MCF 10A (cell line): ENCODE data around the gene SH2D4B. TPM values are rescaled to one million over a fixed set of nuclear protein-coding genes. Genes with fewer than 3 reads are reported as not detected.

Source experiments
- BruUV-seq: library from RNA; stranded (reverse); fragments of 400-500 nt; replicated peaks from 2 replicates; lab custom pipeline; 2021; lab: Mats Ljungman, UMichigan
- CTCF ChIA-PET: fragments of 300-600 bp; sonication (Branson Sonifier 250); formaldehyde crosslinking; extraction: SDS; loops from one replicate; lab custom pipeline; 2021; ENCODE audit warnings: antibody characterized with exemption, inconsistent platforms; lab: Yijun Ruan, JAX
- POLR2A ChIA-PET: fragments of 300-600, 350-650 bp; sonication (Branson Sonifier 250); formaldehyde crosslinking; extraction: SDS; loops from one replicate; lab custom pipeline; 2020; ENCODE audit warnings: antibody characterized with exemption, inconsistent platforms; lab: Yijun Ruan, JAX
- DNase-seq: peaks from one replicate; pipeline ENCODE4 v3.0.0-alpha.2; 2018; ENCODE audit not compliant: unreplicated experiment
- H3K27ac Mint-ChIP-seq: one replicate; pipeline ENCODE4 v1.8.0; 2022; ENCODE audit warnings: mild to moderate bottlenecking, low read depth, mixed read lengths; ENCODE audit not compliant: unreplicated experiment
- H3K27me3 Mint-ChIP-seq: one replicate; pipeline ENCODE4 v1.8.0; 2022; ENCODE audit warnings: mixed read lengths; ENCODE audit not compliant: insufficient read depth, unreplicated experiment
- H3K36me3 Mint-ChIP-seq: one replicate; pipeline ENCODE4 v1.8.0; 2022; ENCODE audit warnings: mild to moderate bottlenecking, moderate library complexity, mixed read lengths; ENCODE audit not compliant: insufficient read depth, unreplicated experiment
- H3K4me1 Mint-ChIP-seq: one replicate; pipeline ENCODE4 v1.8.0; 2022; ENCODE audit warnings: mixed read lengths; ENCODE audit not compliant: insufficient read depth, unreplicated experiment
- H3K4me3 Mint-ChIP-seq: one replicate; pipeline ENCODE4 v1.8.0; 2022; ENCODE audit warnings: mild to moderate bottlenecking, moderate library complexity, mixed read lengths; ENCODE audit not compliant: unreplicated experiment
- H3K9me3 Mint-ChIP-seq: one replicate; pipeline ENCODE4 v1.8.0; 2022; ENCODE audit warnings: mixed read lengths; ENCODE audit not compliant: unreplicated experiment
- CTCF ChIP-seq: fragments of 200-600 bp; IDR thresholded peaks from one replicate; pipeline ENCODE4 v1.8.0; 2022; ENCODE audit warnings: antibody characterized with exemption, mild to moderate bottlenecking; ENCODE audit not compliant: unreplicated experiment
- intact Hi-C: fragments of 100-400 bp; cut with micrococcal nuclease; formaldehyde crosslinking; loops from 2 replicates; pipeline ENCODE4 v1.14.1; 2022
- total RNA-seq: library from RNA; stranded (reverse); gene quantifications from 2 replicates; pipeline ENCODE4 v1.2.3, GENCODE V29; 2022

Gene SH2D4B
- total RNA-seq, 1 experiment from 2014 or later, result not detected

- intact Hi-C loops, result no loop called here
- Mint-ChIP-seq H3K9me3 (no peaks in the 10 kb centered on the region), H3K4me3 (no peak overlapping the region), H3K36me3 (no peaks in the 10 kb centered on the region), H3K27ac (no peak overlapping the region), H3K4me1 (peaks cover 13% of the 10 kb centered on the region), H3K27me3 (peaks cover 32% of the 10 kb centered on the region)
- no peak for TF ChIP-seq CTCF
- BruUV-seq, result no TSS peak
- ChIA-PET CTCF (no interaction called here), POLR2A (no interaction called here)
- DNase-seq, result no peak
Observed at GRCh38 chr10:80544316-80544953, 6.7 kb downstream of the SH2D4B start.

- Mint-ChIP-seq H3K27ac (no peak overlapping the region), H3K27me3 (peaks cover 32% of the 10 kb centered on the region), H3K4me1 (peaks cover 11% of the 10 kb centered on the region), H3K36me3 (no peaks in the 10 kb centered on the region), H3K4me3 (no peak overlapping the region), H3K9me3 (no peaks in the 10 kb centered on the region)
- ChIA-PET POLR2A (no interaction called here), CTCF (no interaction called here)
- DNase-seq, result no peak
- BruUV-seq, result no TSS peak
- no peak for TF ChIP-seq CTCF
- intact Hi-C loops, result no loop called here
Observed at GRCh38 chr10:80545258-80545881, 7.7 kb downstream of the SH2D4B start.

GRCh38 chr10:80552151-80552646 is 14.5 kb downstream of the SH2D4B start:
- no peak overlapping the region for H3K27ac Mint-ChIP-seq
- no peaks in the 10 kb centered on the region for H3K9me3 Mint-ChIP-seq
- H3K36me3 Mint-ChIP-seq, result peaks cover 5% of the 10 kb centered on the region
- CTCF ChIA-PET, result interaction anchor here (0.6 kb wide), 1 partner anchor 17 kb away, joined by 3 read pairs; no protein-coding TSS in a partner anchor
- TF ChIP-seq CTCF, result no peak
- POLR2A ChIA-PET, result no interaction called here
- H3K4me1 Mint-ChIP-seq, result peaks cover 6% of the 10 kb centered on the region
- peaks cover 23% of the 10 kb centered on the region for H3K27me3 Mint-ChIP-seq
- no peak overlapping the region for H3K4me3 Mint-ChIP-seq
- no TSS peak for BruUV-seq
- DNase-seq, result no peak
- intact Hi-C loops, result no loop called here

GRCh38 chr10:80553436-80553835 is 15.7 kb downstream of the SH2D4B start:
- H3K27me3 Mint-ChIP-seq, result peaks cover 31% of the 10 kb centered on the region
- no peaks in the 10 kb centered on the region for H3K9me3 Mint-ChIP-seq
- no TSS peak for BruUV-seq
- H3K4me3 Mint-ChIP-seq, result no peak overlapping the region
- TF ChIP-seq CTCF, result no peak
- DNase-seq, result no peak
- intact Hi-C loops, result no loop called here
- POLR2A ChIA-PET, result no interaction called here
- peaks cover 5% of the 10 kb centered on the region for H3K36me3 Mint-ChIP-seq
- CTCF ChIA-PET, result no interaction called here
- H3K27ac Mint-ChIP-seq, result no peak overlapping the region
- peaks cover 6% of the 10 kb centered on the region for H3K4me1 Mint-ChIP-seq
